ENCODE data around the gene STK32A. TPM values are rescaled to one million over a fixed set of nuclear protein-coding genes. Genes with fewer than 3 reads are reported as not detected.

STK32A gene
- total and polyA plus RNA-seq, 2 experiments from 2014 or later: 2.4 to 2.8 TPM

- TF ChIP-seq ZNF462 (CRISPR knock-in tag; IDR thresholded peaks at IDR 0.05) (no peak), REST (IDR thresholded peaks at IDR 0.05; ENCODE audit: unreplicated experiment) (no peak), CREB1 (CRISPR knock-in tag; IDR thresholded peaks at IDR 0.05; ENCODE audit: low read depth) (no peak), ZNF331 (CRISPR knock-in tag; IDR thresholded peaks at IDR 0.05; ENCODE audit: low read depth) (no peak), ZNF114 (CRISPR knock-in tag; IDR thresholded peaks at IDR 0.05) (no peak)
Observed at GRCh38 chr5:147387109-147387508, 152.3 kb downstream of the STK32A start (continued).
